ENCODE data around the gene POU6F1. TPM values are rescaled to one million over a fixed set of nuclear protein-coding genes. Genes with fewer than 3 reads are reported as not detected.

Gene POU6F1
- total RNA-seq, 4 donors from 2014 or later, result 6.3 to 13.0 (median 10.5) TPM

- no peak for TF ChIP-seq CTCF (IDR thresholded peaks at IDR 0.05; ENCODE audit: low read depth)
Observed at GRCh38 chr12:51191516-51192283, 26.2 kb downstream of the POU6F1 start.

GRCh38 chr12:51190820-51191219, 27.0 kb downstream of the POU6F1 start:
- TF ChIP-seq CTCF (IDR thresholded peaks at IDR 0.05; ENCODE audit: low read depth), result no peak

GRCh38 chr12:51189790-51190355, 28.0 kb downstream of the POU6F1 start:
- TF ChIP-seq CTCF (IDR thresholded peaks at IDR 0.05; ENCODE audit: low read depth), result no peak

- no peak for TF ChIP-seq CTCF (IDR thresholded peaks at IDR 0.05; ENCODE audit: low read depth)
Observed at GRCh38 chr12:51188359-51189051, 29.4 kb downstream of the POU6F1 start.

- TF ChIP-seq CTCF (IDR thresholded peaks at IDR 0.05; ENCODE audit: low read depth), result no peak
Observed at GRCh38 chr12:51187370-51187987, 30.4 kb downstream of the POU6F1 start.

- TF ChIP-seq CTCF (IDR thresholded peaks at IDR 0.05; ENCODE audit: low read depth), result no peak
Observed at GRCh38 chr12:51186465-51187085, 31.3 kb downstream of the POU6F1 start.
